ENCODE results near the gene ZNF292.
"Not testable (repeated sequence)": the region's sequence is repeated elsewhere in the genome, so short reads cannot be mapped to it uniquely, and the experiment has no call there.

The ZNF292 gene

GRCh38 chr6:87164506-87164905 is 9.1 kb downstream of the ZNF292 start:
- DNase-seq: no peak

GRCh38 chr6:87165185-87165584 is 9.8 kb downstream of the ZNF292 start:
- no peak for DNase-seq

GRCh38 chr6:87171938-87172633 is 16.7 kb downstream of the ZNF292 start:
- peak; percentile 49 to 73 for DNase-seq

- DNase-seq: no peak
These were observed 18.8 kb downstream of the ZNF292 start for GRCh38 chr6:87174078-87174579.

GRCh38 chr6:87176493-87176892 is 21.1 kb downstream of the ZNF292 start:
- DNase-seq: no peak

- no peak for DNase-seq
These were observed 24.9 kb downstream of the ZNF292 start for GRCh38 chr6:87180105-87180728.

- DNase-seq: no peak
These were observed 26.5 kb downstream of the ZNF292 start for GRCh38 chr6:87181903-87182302.

- DNase-seq: no peak
These were observed 27.0 kb downstream of the ZNF292 start for GRCh38 chr6:87182321-87182720.

- DNase-seq: no peak
These were observed 27.6 kb downstream of the ZNF292 start for GRCh38 chr6:87182940-87183339.

- DNase-seq: no peak
These were observed 28.3 kb downstream of the ZNF292 start for GRCh38 chr6:87183687-87184086.

GRCh38 chr6:87184762-87185250 is 29.4 kb downstream of the ZNF292 start:
- DNase-seq: no peak

- DNase-seq: no peak
These were observed 41.0 kb downstream of the ZNF292 start for GRCh38 chr6:87196275-87196842.

GRCh38 chr6:87197547-87197946 is 42.2 kb downstream of the ZNF292 start:
- no peak for DNase-seq

GRCh38 chr6:87198022-87198810 is 42.9 kb downstream of the ZNF292 start:
- not testable (repeated sequence) for DNase-seq

GRCh38 chr6:87199787-87200186 is 44.4 kb downstream of the ZNF292 start:
- DNase-seq: peak in 1 of 2 experiments; percentile 51

GRCh38 chr6:87200469-87201175 is 45.3 kb downstream of the ZNF292 start:
- DNase-seq: no peak

- DNase-seq: no peak
These were observed 48.2 kb downstream of the ZNF292 start for GRCh38 chr6:87203448-87204023.

GRCh38 chr6:87209812-87210211 is 54.4 kb downstream of the ZNF292 start:
- no peak for DNase-seq

GRCh38 chr6:87210979-87211378 is 55.6 kb downstream of the ZNF292 start:
- no peak for DNase-seq

GRCh38 chr6:87212596-87212995 is 57.2 kb downstream of the ZNF292 start:
- no peak for DNase-seq

GRCh38 chr6:87213364-87213763 is 58.0 kb downstream of the ZNF292 start:
- DNase-seq: no peak

- DNase-seq: no peak
These were observed 59.5 kb downstream of the ZNF292 start for GRCh38 chr6:87214831-87215230.

Measured in NCI-H2081 (cell line).